Measurements from ENCODE around the gene ZMYM4.

- TF ChIP-seq TAF1 (IDR thresholded peaks at IDR 0.05; ENCODE audit: low read depth, low read length) (no peak), POLR2AphosphoS5 (IDR thresholded peaks at IDR 0.05; ENCODE audit: low read depth, low read length) (no peak), POLR2A (IDR thresholded peaks at IDR 0.05; ENCODE audit: low read depth, low read length) (no peak), PAX5 (IDR thresholded peaks at IDR 0.05; ENCODE audit: insufficient read depth, low read length, severe bottlenecking) (no peak), POU2F2 (IDR thresholded peaks at IDR 0.05; ENCODE audit: low read depth, low read length) (no peak)
Measured at GRCh38 chr1:35261412-35262120, 6.9 kb upstream of the ZMYM4 start.

All from GM12891 (cell line).